HCT116 (cell line): ENCODE results near the gene KIF26B. TPM values are rescaled to one million over a fixed set of nuclear protein-coding genes. Genes with fewer than 3 reads are reported as not detected.

Experiments
- ATAC-seq: fragments of 200-7000 bp; cut with Tn5 transposase; 2 replicates; pipeline ENCODE4 v1.9.1; 2020; ENCODE audit warnings: mild to moderate bottlenecking, moderate library complexity
- BruUV-seq: library from RNA; stranded (reverse); fragments of 400-500 nt; replicated peaks from 2 replicates; lab custom pipeline; 2021; lab: Mats Ljungman, UMichigan
- CTCF ChIA-PET: fragments of 300-600 bp; sonication (Branson Sonifier 250); formaldehyde crosslinking; loops from one replicate; lab custom pipeline; 2021; ENCODE audit warnings: antibody characterized with exemption; lab: Charles Lee
- POLR2A ChIA-PET: fragments of 300-600, 350-600 bp; sonication (Branson Sonifier 250); formaldehyde crosslinking; loops from one replicate; lab custom pipeline; 2021; ENCODE audit warnings: antibody characterized with exemption; lab: Charles Lee
- RAD21 ChIA-PET, 2 experiments: fragments of 300-600 bp; sonication (Branson Sonifier 250); formaldehyde crosslinking; loops; one replicate each; lab custom pipeline; 2023; ENCODE audit warnings: low total read pairs in 2 of 2; ENCODE audit not compliant: uncharacterized antibody in 2 of 2, unreplicated experiment in 2 of 2, low non-redundant PET in 1 of 2; lab: Charles Lee
- DNase-seq: peaks from one replicate; pipeline ENCODE4 v3.0.0-alpha.2; 2010; ENCODE audit warnings: low read depth, low spot score
- H2AFZ ChIP-seq: fragments of 200-600 bp; shearing (Covaris generic), sonication (generic); 2 replicates; pipeline ENCODE4 v1.6.1; 2017; ENCODE audit warnings: low read depth, mixed run types, mixed read lengths, antibody characterized with exemption, low read length; ENCODE audit not compliant: poor library complexity, severe bottlenecking
- H3K27ac ChIP-seq: 2 replicates; pipeline ENCODE4 v1.5.1; 2012; ENCODE audit warnings: low read depth, low read length
- H3K27me3 ChIP-seq: fragments of 200-600 bp; sonication (generic); 2 replicates; pipeline ENCODE4 v1.6.1; 2016; ENCODE audit warnings: mixed run types, low read length, mixed read lengths; ENCODE audit not compliant: insufficient read depth
- H3K36me3 ChIP-seq, 2 experiments: fragments of 200-500 bp in 1 of 2; fragments of 200-600 bp in 1 of 2; sonication (Bioruptor generic) in 1 of 2; sonication (generic) in 1 of 2; 2 replicates each; pipeline versions ENCODE4 v1.5.1 to v1.6.1; 2014 to 2016; ENCODE audit warnings: low read length in 2 of 2, inconsistent platforms in 1 of 2, mixed read lengths in 1 of 2, mixed run types in 1 of 2; ENCODE audit not compliant: insufficient read depth in 2 of 2, control insufficient read depth in 1 of 2
- H3K4me1 ChIP-seq, 2 experiments: fragments of 200-600 bp in 1 of 2; sonication (generic) in 1 of 2; 2 replicates each; pipeline versions ENCODE4 v1.5.1 to v1.6.1; 2012 to 2017; ENCODE audit warnings: low read length in 2 of 2, inconsistent platforms in 1 of 2, mild to moderate bottlenecking in 1 of 2, mixed read lengths in 1 of 2, mixed run types in 1 of 2, moderate library complexity in 1 of 2; ENCODE audit not compliant: insufficient read depth in 2 of 2, control insufficient read depth in 1 of 2
- H3K4me2 ChIP-seq: fragments of 200-600 bp; sonication (generic); 2 replicates; pipeline ENCODE4 v1.6.1; 2017; ENCODE audit warnings: mixed run types, low read length, mixed read lengths
- H3K4me3 ChIP-seq, 2 experiments: fragments of 200-600 bp in 1 of 2; sonication (generic) in 1 of 2; replicated peaks in 1 of 2; 2 replicates each; pipeline ENCODE4 v1.5.1; 2011 to 2016; ENCODE audit warnings: low read length in 2 of 2, control low read depth in 1 of 2, low read depth in 1 of 2, mild to moderate bottlenecking in 1 of 2, mixed read lengths in 1 of 2, mixed run types in 1 of 2
- H3K79me2 ChIP-seq: fragments of 200-600 bp; sonication (generic); 2 replicates; pipeline ENCODE4 v1.6.1; 2017; ENCODE audit warnings: mild to moderate bottlenecking, mixed run types, low read length, moderate library complexity, mixed read lengths; ENCODE audit not compliant: insufficient read depth
- H3K9ac ChIP-seq: fragments of 200-600 bp; sonication (generic); 2 replicates; pipeline ENCODE4 v1.6.1; 2016; ENCODE audit warnings: low read length, mixed read lengths
- H3K9me2 ChIP-seq: fragments of 200-600 bp; sonication (generic), shearing (Covaris generic); 2 replicates; pipeline ENCODE4 v1.6.1; 2017; ENCODE audit warnings: mixed run types, mild to moderate bottlenecking, moderate library complexity; ENCODE audit not compliant: insufficient read depth
- H3K9me3 ChIP-seq, 2 experiments: fragments of 200-500 bp in 1 of 2; fragments of 200-600 bp in 1 of 2; sonication (Bioruptor generic) in 1 of 2; sonication (generic) in 1 of 2; 2 replicates each; pipeline ENCODE4 v1.6.1; 2014 to 2017; ENCODE audit warnings: low read length in 2 of 2, mixed read lengths in 2 of 2, inconsistent platforms in 1 of 2, low read depth in 1 of 2, mild to moderate bottlenecking in 1 of 2, mixed run types in 1 of 2, moderate library complexity in 1 of 2; ENCODE audit not compliant: control insufficient read depth in 1 of 2, insufficient read depth in 1 of 2
- H4K20me1 ChIP-seq: fragments of 200-600 bp; sonication (generic), shearing (Covaris generic); 2 replicates; pipeline ENCODE4 v1.6.1; 2017; ENCODE audit warnings: mixed run types, mild to moderate bottlenecking, moderate library complexity; ENCODE audit not compliant: insufficient read depth
- CBX3 ChIP-seq: IDR thresholded peaks from 2 replicates; pipeline ENCODE4 v1.6.1; 2012; ENCODE audit warnings: low read depth
- CEBPB ChIP-seq: IDR thresholded peaks from 2 replicates; pipeline ENCODE4 v1.6.1; 2012; ENCODE audit warnings: low read depth
- EGR1 ChIP-seq: IDR thresholded peaks from 2 replicates; pipeline ENCODE4 v1.6.1; 2012; ENCODE audit warnings: low read depth
- ELF1 ChIP-seq: IDR thresholded peaks from 2 replicates; pipeline ENCODE4 v1.6.1; 2012; ENCODE audit warnings: low read depth, borderline replicate concordance
- JUND ChIP-seq: IDR thresholded peaks from 2 replicates; pipeline ENCODE4 v1.6.1; 2012
- RAD21 ChIP-seq: IDR thresholded peaks from 2 replicates; pipeline ENCODE4 v1.6.1; 2012; ENCODE audit warnings: low read depth, mild to moderate bottlenecking
- REST ChIP-seq: IDR thresholded peaks from 2 replicates; pipeline ENCODE4 v1.6.1; 2012; ENCODE audit warnings: low read depth
- SIN3A ChIP-seq: IDR thresholded peaks from 2 replicates; pipeline ENCODE4 v1.6.1; 2012; ENCODE audit warnings: low read depth
- YY1 ChIP-seq: IDR thresholded peaks from 2 replicates; pipeline ENCODE4 v1.6.1; 2011; ENCODE audit warnings: low read length, low read depth, moderate library complexity, mild to moderate bottlenecking; ENCODE audit not compliant: insufficient replicate concordance; ENCODE audit errors: extremely low read depth
- intact Hi-C: fragments of 100-400 bp; cut with micrococcal nuclease; formaldehyde crosslinking; loops from 2 replicates; pipeline ENCODE4 v1.10.0; 2022
- total RNA-seq: library from RNA; stranded (reverse); gene quantifications from one replicate; pipeline ENCODE4 v1.2.1, GENCODE V29; 2021; ENCODE audit not compliant: unreplicated experiment
- TF ChIP-seq, protein P1 (sequence below): IDR thresholded peaks from 2 replicates; pipeline ENCODE4 v1.6.1; 2012
- TF ChIP-seq, protein P2 (sequence below): IDR thresholded peaks from 2 replicates; pipeline ENCODE4 v1.6.1; 2011; ENCODE audit warnings: mild to moderate bottlenecking, low read length, moderate library complexity; ENCODE audit not compliant: insufficient replicate concordance; ENCODE audit errors: extremely low read depth

The KIF26B gene
- total RNA-seq, 1 experiment from 2014 or later = 0.49 TPM

GRCh38 chr1:245316784-245317183 is 162.0 kb downstream of the KIF26B start (continued):
- no peak for TF ChIP-seq RAD21

GRCh38 chr1:245317217-245317616 is 162.4 kb downstream of the KIF26B start:
- DNase-seq = no peak
- no peaks in the 10 kb centered on the region for H3K9me3 ChIP-seq
- no peak overlapping the region for H3K9ac ChIP-seq
- no peaks in the 10 kb centered on the region for H4K20me1 ChIP-seq
- H3K4me3 ChIP-seq = no peak overlapping the region
- no peak for ATAC-seq
- H3K4me1 ChIP-seq = no peaks in the 10 kb centered on the region
- H2AFZ ChIP-seq = no peak overlapping the region
- H3K36me3 ChIP-seq = no peaks in the 10 kb centered on the region
- TF ChIP-seq JUND (no peak), YY1 (no peak), ELF1 (no peak)
- TF ChIP-seq, protein P1, sequence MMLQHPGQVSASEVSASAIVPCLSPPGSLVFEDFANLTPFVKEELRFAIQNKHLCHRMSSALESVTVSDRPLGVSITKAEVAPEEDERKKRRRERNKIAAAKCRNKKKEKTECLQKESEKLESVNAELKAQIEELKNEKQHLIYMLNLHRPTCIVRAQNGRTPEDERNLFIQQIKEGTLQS = no peak
- TF ChIP-seq, all 23 proteins: peak for 0
- ChIA-PET POLR2A (no interaction called here), CTCF (no interaction called here), RAD21 (no interaction called here)
- BruUV-seq = no TSS peak
- Histone ChIP-seq H3K79me2 (no peaks in the 10 kb centered on the region), H3K27me3 (0 out of 2 replicates have a peak, but pooled peaks cover 3% of the 10 kb centered on the region), H3K4me2 (no peak overlapping the region), H3K9me2 (no peaks in the 10 kb centered on the region), H3K27ac (no peak overlapping the region)
- intact Hi-C loops = no loop called here

- ATAC-seq (no peak), DNase-seq (no peak)
- Histone ChIP-seq H3K36me3 (no peaks in the 10 kb centered on the region), H3K9me3 (no peaks in the 10 kb centered on the region), H4K20me1 (no peaks in the 10 kb centered on the region), H3K79me2 (no peaks in the 10 kb centered on the region), H3K9ac (no peak overlapping the region), H3K4me1 (no peaks in the 10 kb centered on the region), H3K4me2 (no peak overlapping the region), H3K4me3 (no peak overlapping the region), H3K27ac (no peak overlapping the region), H3K27me3 (0 out of 2 replicates have a peak, but pooled peaks cover 3% of the 10 kb centered on the region), H3K9me2 (no peaks in the 10 kb centered on the region), H2AFZ (no peak overlapping the region)
- ChIA-PET CTCF (no interaction called here), RAD21 (no interaction called here), POLR2A (no interaction called here)
- intact Hi-C loops = no loop called here
- no peak for TF ChIP-seq YY1
- TF ChIP-seq CEBPB = no peak
- no peak for TF ChIP-seq SIN3A
- no peak for TF ChIP-seq REST
- no peak for TF ChIP-seq CBX3
- TF ChIP-seq, protein P1 = no peak
- TF ChIP-seq, protein P2, sequence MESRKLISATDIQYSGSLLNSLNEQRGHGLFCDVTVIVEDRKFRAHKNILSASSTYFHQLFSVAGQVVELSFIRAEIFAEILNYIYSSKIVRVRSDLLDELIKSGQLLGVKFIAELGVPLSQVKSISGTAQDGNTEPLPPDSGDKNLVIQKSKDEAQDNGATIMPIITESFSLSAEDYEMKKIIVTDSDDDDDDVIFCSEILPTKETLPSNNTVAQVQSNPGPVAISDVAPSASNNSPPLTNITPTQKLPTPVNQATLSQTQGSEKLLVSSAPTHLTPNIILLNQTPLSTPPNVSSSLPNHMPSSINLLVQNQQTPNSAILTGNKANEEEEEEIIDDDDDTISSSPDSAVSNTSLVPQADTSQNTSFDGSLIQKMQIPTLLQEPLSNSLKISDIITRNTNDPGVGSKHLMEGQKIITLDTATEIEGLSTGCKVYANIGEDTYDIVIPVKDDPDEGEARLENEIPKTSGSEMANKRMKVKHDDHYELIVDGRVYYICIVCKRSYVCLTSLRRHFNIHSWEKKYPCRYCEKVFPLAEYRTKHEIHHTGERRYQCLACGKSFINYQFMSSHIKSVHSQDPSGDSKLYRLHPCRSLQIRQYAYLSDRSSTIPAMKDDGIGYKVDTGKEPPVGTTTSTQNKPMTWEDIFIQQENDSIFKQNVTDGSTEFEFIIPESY = no peak
- TF ChIP-seq EGR1 = no peak
- no TSS peak for BruUV-seq
These were observed 164.3 kb downstream of the KIF26B start for GRCh38 chr1:245319094-245319493.
